Frontal cortex (tissue), 4 donors: Measurements from ENCODE around the gene UNC13A. TPM values are rescaled to one million over a fixed set of nuclear protein-coding genes. Genes with fewer than 3 reads are reported as not detected.
"Not testable (repeated sequence)": the region's sequence is repeated elsewhere in the genome, so short reads cannot be mapped to it uniquely, and the experiment has no call there.

Experiments used
- DNase-seq, 2 donors: peaks; one replicate each; pipeline ENCODE4 v3.0.0; 2012; ENCODE audit warnings: low spot score in 2 of 2
- FAIRE-seq: peaks from 2 replicates; lab custom pipeline; 2012; peaks lifted over from hg19 to GRCh38; lab: Jason Lieb, UNC
- total RNA-seq: library from RNA; depleted of rRNA; stranded (reverse); fragments of >200 nt; gene quantifications from one replicate; pipeline ENCODE4 v1.2.3, GENCODE V29; 2014
- donor health status: control.
- donor health status: control.
- donor health status: control.

Gene UNC13A
- total RNA-seq, 1 donor from 2014 or later, result 27.3 TPM

DNA sequence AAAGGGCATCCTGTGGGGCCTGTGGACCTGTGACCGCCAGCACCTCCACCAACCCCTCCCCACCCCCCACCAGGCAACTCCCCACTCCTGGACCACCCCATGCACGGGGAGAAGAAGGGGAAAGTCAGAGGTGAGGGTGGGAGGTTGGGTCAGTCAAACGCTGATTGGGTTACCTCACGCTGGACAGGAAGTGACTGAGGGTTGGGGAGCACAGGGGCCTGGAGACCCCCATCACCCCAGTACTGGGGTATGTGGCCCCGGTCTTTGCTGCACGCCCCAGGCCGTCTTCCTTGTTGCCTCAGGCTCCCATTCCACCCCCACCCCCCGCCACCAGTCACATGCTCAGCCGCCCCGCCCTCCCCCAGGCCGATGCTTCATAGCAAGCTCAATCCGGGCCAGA lies 73.7 kb downstream of the UNC13A start:
- no peak for FAIRE-seq
- no peak for DNase-seq

DNA sequence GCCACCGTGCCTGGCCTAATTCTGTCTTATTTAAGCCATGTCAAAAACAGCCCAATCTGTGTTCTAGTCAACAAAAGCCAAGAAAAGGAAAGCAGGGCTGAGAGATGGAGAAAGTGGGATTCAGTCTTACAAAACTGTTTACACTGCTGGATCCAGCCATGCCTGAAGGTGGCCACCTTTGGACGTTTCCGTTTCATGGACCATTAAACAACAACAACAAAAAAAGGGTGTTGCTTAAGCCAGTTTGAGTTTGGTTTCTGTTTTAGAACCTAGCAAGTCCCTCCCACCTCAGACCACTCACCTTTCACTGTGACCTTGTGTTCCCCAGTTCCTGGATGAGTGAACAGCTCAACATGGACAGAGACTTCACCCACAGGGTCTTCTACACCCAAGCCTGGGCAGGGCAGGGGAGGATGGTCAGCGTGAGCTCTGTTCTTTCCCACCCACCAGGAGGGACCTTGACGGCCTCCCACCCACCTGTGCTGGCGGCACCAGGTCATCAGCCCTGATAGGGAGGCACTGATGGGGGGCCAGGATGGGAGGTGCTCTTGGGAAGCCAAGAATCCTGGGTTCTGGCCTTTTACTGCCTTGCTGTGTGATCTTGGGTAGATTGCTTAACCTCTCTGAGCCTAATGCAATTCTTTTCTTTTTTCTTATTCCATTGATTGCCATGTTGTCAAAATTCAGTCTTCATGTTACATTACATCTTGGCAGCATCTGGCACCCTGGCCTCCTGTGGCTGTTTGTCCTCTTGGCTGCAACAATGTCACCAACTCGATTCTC lies 76.5 kb downstream of the UNC13A start:
- DNase-seq (no peak), FAIRE-seq (no peak)

DNA sequence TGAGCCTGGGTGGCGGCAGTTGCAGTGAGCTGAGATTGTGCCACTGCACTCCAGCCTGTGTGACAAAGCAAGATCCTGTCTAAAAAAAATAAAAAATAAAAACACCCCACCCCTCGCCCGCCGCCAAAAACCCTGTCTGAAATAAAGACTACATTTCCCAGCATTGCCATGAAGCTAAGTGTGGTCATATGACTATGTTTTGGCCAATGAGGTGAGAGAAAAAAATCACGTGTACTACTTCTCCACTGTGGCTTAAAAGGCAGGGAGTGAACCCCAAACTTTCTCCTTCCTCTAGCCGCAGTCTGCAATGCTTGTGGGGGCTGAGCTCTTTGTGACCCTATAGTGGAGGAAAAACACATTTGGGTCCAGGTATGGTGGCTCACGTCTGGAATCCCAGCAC lies 77.8 kb downstream of the UNC13A start:
- no peak for DNase-seq

GRCh38 chr19:17607936-17608335 lies 80.2 kb downstream of the UNC13A start:
- no peak for FAIRE-seq

More for the DNA sequence above, 77.8 kb downstream of the UNC13A start:
- no peak for FAIRE-seq

GRCh38 chr19:17606590-17607185 lies 81.5 kb downstream of the UNC13A start:
- DNase-seq (no peak), FAIRE-seq (no peak)

More at GRCh38 chr19:17607936-17608335, 80.2 kb downstream of the UNC13A start:
- DNase-seq, result no peak

DNA sequence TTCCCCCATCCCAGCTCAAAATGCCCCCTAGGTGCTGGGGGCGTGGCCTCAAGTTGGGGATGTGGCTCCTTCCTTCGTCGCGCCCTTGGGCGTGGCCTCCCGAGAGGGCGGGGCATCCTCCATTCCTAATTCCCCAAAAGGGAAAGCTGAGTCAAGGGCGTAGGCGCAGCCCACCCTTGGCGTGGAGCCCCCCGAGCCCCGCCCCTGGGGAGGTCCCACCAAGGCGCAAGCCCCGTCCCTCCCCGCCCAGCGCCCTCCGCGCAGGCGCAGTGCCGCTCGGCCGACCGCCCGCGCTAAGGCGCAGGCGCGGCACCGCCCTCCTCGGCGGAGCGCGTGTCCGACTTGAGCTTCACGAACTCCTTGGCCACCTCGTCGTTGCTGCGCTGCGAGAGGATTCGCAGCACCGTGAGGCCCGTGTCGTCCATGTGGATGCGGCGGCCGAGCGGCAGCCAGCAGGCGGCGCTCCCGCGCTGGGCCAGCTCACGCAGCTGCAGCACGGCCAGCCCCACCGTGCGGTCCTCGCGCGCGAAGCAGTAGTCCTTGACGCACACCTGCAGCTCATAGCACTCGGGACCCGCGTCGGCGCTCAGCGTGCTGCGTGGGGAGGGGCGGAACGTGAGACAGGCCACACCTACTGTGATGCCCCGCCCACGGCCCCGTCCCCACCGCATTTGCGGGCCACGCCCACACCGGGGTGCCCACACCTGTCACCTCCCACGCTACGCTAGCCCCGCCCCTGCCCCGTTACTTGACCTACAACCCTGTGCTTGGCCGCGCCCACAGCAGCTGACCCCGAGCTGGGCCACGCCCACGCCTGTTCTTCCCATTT lies 82.2 kb downstream of the UNC13A start:
- no peak for FAIRE-seq

GRCh38 chr19:17605117-17605516 lies 83.0 kb downstream of the UNC13A start:
- no peak for FAIRE-seq
- DNase-seq, result no peak

More for the DNA sequence above, 82.2 kb downstream of the UNC13A start:
- peak; percentile 77 to 79 for DNase-seq

DNA sequence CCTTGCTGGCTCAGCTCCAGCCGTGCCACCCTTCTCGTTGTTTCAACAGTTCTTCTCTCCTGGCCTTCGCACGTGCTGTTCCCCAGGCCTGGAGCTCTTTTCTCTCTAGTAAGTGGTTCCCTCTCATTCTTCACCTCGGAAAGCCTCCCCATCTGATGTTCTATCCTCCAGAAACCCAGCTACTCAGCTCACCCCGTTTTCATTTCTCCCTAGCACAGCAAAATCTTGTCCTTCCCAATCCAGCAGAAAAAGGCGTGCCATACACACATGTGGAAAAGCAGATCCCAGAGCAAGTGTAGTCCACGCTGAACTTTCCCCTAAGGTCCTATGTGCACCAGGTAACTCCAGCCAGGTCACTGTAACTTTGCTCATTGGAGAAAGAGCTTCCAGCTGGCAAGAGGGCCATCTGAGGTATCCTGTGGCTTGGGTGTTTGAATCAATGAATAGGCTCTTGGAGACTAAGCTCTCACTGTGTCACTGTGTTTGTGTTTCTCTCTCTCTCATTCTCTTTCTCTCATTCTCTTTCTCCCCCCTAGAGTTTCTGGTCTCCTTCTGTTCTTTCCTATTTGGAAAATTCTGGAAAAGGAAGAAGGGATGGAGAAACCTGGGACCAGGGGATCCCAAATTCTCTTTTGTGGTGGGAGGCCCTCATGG lies 83.7 kb downstream of the UNC13A start:
- FAIRE-seq, result no peak
- DNase-seq, result no peak

DNA sequence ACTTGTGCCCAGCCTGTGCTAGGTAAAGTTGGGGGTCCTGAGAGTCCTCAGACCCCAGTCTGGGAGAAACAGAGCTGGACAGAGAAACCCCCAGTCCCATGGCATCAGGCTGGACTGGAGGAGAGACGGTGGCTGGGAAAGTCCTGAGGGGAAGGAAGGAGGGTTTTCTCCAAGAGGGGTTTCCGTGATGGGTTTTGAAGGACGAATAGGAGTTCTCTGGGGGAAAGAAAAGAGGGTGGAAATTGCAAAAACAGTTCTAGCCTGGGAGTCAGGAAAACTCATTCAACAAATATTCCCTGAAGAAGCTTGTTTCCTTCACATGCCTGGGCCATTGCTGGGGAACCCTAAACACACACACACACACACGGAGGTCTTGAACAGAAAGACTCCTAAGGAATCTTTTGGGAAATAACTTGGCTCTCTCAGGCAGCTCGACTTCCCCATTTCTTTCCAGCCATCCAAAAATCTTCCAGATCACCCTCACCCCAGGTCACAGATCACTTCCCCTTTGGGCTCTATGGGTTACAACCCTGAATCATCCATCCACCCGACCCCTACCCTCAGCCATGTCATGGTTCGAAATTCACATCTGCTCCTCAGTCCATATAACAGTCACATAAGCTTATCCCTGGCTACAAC lies 85.2 kb downstream of the UNC13A start:
- FAIRE-seq, result no peak
- DNase-seq, result no peak

DNA sequence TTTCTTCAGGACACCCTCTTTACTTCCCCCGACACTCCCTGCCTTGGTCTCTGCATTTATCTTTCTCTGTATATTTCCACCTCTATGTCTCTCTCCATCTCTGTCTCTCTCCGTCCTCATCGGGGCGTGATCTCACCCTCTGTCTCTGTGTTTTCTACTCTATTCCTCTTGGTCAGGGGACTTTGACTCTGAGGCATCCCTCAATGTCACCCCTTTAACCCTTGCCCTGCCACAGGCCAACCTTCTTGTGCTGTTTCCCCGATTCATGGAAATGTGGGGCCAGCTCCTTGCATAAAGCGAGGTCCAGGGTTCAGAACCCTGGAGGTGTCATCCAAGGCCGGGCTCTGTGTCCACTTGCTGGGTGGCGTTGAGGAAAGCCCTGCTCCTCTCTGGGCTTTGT lies 85.9 kb downstream of the UNC13A start:
- FAIRE-seq, result no peak
- DNase-seq, result no peak

DNA sequence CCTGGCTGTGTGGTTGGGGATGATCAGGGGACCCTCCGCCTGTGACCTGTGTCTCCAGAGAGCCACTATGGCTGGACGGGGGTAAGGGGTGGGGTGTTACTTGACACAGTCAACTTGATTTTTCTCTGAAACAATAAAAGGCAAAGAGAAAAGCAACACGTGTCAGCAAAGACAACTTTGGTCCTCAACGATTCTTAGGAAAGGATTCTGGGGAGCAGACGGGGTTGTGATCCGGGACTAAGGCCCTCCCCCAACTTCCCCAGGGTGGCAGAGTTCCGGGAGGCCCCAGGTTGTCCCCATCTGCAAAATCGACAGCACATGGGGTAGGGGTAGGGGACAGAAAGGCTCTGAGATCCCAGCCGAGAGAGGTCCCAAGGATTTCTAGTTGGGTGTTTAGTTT lies 86.5 kb downstream of the UNC13A start:
- FAIRE-seq, result no peak
- no peak for DNase-seq

GRCh38 chr19:17599780-17600179 lies 88.4 kb downstream of the UNC13A start:
- FAIRE-seq, result no peak

GRCh38 chr19:17598953-17599352 lies 89.2 kb downstream of the UNC13A start:
- DNase-seq (no peak), FAIRE-seq (no peak)

More at GRCh38 chr19:17599780-17600179, 88.4 kb downstream of the UNC13A start:
- DNase-seq, result no peak

GRCh38 chr19:17598063-17598462 lies 90.1 kb downstream of the UNC13A start:
- DNase-seq, FAIRE-seq: not testable (repeated sequence)

GRCh38 chr19:17594296-17594695 lies 93.9 kb downstream of the UNC13A start:
- not testable (repeated sequence) for DNase-seq, FAIRE-seq

DNA sequence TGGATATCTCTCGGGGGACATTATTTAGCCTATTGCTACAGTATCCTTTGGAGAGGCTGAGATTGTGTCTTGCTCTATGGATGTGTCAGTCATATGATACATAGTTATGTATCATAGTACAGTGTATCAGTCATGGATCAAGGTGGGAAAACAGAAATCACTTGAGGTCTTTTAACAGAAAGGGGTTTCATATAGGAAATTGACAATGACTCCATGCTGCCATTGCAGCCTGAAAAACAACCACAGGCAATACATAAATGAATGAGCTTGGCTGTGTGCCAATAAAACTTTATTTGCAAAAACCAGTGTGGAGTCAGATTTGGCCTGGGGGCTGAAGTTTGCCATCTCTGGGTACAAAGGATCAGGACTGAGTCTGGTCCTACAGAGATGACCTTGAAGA lies 97.3 kb downstream of the UNC13A start:
- DNase-seq (no peak), FAIRE-seq (no peak)

DNA sequence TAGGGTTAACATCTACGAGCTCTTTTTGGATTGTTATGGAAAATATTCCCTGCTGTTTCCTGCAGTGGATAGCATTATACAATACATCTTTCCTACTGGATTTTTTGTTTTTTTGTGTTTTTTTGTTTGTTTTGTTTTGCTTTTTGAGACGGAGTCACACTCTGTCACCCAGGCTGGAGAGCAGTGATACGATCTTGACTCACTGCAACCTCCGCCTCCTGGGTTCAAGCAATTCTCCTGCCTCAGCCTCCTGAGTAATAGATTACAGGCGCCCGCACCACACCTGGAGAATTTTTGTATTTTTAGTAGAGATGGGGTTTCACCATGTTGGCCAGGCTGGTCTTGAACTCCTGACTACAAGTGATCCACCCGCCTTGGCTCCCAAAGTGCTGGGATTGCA lies 102.8 kb downstream of the UNC13A start:
- DNase-seq, FAIRE-seq: not testable (repeated sequence)

GRCh38 chr19:17584132-17584531 lies 104.0 kb downstream of the UNC13A start:
- FAIRE-seq, result no peak
- no peak for DNase-seq

- no peak for FAIRE-seq
These were observed 105.5 kb downstream of the UNC13A start for GRCh38 chr19:17582613-17583012.

More at GRCh38 chr19:17582613-17583012, 105.5 kb downstream of the UNC13A start:
- no peak for DNase-seq
